GM19023 (cell line): ENCODE data around the gene HSD3B7.

Source experiments
- ATAC-seq: cut with Tn5 transposase; IDR thresholded peaks from one replicate; pipeline ENCODE4 v1.9.1; 2021; ENCODE audit warnings: mild to moderate bottlenecking, moderate library complexity; ENCODE audit not compliant: unreplicated experiment

HSD3B7 gene

DNA sequence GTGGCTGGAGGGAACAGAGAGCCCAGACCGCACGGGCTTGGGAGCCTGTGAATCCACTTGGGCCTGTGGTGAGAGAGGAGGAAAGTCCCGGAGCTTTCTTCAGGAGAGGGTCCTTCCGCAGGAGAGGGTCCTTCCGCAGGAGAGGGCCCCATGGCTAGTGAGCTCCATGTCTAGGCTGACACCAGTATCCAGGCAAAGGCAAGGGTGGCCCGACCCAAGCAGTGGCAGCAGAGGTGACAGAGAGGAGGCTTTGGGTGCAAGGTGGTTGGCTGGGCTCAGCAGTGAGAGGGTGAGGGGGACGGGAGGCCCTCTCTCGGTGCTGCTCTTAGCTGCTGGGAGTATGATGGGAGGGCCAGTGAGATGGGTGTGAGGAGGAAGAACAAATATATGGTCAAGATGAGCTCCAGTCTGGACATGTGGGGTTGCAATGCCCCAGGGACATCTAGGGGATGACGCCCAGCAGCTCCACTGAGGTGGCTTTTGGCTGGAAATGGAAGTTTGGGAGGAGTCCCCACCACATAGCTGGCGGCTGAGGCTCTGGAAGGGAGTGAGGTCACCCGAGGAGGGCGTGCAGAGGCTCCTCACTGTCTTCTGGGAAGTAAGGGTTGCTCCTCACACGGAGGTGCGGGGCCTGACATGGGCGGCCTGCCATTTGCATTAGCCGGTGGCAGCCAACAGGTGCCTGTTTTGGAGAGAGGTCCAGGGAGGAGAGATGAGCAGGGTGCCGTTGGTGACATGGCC, 2.3 kb upstream of the HSD3B7 start:
- ATAC-seq = no peak

DNA sequence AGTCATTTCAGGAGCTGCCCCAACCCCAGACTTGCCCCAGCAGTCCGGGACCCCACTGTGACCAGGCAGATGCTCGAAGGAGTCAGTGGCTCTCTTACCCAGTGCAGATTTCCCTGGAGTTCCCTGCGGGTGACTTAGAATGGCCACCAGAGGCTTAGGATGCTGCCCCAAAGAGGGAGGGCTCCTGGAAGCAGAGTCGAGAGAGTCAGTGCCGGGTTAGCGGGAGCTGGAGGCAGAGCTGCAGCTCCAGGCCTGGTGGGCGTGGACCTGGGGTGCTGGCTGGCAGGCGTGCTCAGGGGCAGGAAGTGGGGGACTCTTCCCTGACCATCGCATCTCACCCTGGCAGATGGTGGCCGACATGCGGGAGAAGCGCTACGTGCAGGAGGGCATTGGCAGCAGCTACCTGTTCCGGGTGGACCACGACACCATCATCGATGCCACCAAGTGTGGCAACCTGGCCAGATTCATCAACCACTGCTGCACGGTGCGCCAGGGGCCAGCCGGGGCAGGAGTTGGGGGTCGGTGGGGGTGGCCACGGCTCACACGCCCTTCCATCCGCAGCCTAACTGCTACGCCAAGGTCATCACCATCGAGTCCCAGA, 1.6 kb upstream of the HSD3B7 start:
- no peak for ATAC-seq

DNA sequence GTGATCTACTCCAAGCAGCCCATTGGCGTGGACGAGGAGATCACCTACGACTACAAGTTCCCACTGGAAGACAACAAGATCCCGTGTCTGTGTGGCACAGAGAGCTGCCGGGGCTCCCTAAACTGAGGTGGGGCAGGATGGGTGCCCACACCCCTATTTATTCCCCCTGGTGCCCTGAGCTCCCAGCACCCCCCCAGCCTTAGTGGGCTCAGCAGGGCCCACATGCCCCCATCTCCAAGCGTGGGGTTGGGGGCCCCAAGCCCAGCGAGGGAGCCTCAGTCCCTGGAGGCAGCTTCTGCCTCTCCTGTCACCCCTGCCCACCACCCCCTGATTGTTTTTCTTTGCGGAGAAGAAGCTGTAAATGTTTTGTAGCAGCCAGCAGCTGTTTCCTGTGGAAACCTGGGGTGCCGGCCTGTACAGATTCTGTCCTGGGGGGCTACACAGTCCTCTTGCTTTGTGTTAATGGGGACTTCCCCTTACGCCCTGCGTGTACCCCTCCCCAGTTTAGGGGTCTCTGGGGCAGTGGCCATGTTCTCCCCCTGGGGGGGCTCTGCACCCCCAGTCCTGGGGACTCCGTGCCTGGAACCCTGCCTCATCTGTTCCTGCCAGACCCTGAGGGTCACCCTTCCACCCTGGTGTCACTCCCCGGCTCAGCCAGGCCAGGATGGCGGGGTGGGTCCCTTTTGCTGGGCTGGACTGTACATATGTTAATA, 953 bp upstream of the HSD3B7 start:
- no peak for ATAC-seq

DNA sequence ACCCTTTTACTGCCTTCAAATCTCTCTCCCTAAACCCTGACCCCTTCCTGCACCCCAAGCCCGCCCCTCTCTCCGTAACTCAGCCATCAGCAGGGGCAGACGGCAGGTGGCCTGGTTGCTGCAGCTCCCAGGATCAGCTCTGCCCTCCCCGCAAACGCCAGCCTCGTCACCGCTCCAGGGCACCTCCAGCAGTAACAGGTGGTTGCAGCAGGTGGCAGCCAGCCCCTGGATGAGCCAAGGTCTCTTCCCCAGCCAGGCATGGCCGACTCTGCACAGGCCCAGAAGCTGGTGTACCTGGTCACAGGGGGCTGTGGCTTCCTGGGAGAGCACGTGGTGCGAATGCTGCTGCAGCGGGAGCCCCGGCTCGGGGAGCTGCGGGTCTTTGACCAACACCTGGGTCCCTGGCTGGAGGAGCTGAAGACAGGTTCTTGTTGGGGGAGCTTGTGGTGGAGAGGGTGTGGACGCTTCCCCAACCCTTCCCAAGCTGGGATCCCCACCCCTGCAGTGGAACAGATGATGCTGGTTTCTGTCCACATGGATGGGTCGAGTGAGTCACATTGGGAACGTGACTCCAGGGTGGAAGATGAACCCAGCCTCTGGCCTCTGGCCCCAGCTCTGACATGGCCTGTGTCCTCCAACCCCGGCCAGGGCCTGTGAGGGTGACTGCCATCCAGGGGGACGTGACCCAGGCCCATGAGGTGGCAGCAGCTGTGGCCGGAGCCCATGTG, 558 bp downstream of the HSD3B7 start:
- no peak for ATAC-seq

DNA sequence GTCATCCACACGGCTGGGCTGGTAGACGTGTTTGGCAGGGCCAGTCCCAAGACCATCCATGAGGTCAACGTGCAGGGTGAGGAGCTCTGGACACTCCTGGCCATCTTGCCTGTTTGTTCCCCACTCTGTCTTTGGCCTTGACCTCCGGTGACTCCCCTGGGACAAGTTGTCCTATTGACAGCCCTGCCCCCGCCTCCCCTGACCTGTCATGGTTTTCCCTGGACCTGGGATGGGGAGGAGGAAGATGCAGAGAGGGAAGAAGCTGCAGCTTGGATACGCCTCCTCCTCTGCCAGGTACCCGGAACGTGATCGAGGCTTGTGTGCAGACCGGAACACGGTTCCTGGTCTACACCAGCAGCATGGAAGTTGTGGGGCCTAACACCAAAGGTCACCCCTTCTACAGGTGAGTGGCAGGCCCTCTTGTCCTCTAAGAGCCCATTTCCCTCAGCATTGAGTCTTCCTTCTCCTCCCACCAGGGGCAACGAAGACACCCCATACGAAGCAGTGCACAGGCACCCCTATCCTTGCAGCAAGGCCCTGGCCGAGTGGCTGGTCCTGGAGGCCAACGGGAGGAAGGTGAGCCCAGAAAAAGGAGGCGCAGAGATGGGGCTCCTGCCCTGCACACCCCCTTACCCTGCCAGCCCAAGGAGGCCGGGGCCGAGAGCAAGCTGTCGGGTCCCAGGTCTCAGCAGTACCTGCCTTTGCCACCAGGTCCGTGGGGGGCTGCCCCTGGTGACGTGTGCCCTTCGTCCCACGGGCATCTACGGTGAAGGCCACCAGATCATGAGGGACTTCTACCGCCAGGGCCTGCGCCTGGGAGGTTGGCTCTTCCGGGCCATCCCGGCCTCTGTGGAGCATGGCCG, 1.4 kb downstream of the HSD3B7 start:
- no peak for ATAC-seq

DNA sequence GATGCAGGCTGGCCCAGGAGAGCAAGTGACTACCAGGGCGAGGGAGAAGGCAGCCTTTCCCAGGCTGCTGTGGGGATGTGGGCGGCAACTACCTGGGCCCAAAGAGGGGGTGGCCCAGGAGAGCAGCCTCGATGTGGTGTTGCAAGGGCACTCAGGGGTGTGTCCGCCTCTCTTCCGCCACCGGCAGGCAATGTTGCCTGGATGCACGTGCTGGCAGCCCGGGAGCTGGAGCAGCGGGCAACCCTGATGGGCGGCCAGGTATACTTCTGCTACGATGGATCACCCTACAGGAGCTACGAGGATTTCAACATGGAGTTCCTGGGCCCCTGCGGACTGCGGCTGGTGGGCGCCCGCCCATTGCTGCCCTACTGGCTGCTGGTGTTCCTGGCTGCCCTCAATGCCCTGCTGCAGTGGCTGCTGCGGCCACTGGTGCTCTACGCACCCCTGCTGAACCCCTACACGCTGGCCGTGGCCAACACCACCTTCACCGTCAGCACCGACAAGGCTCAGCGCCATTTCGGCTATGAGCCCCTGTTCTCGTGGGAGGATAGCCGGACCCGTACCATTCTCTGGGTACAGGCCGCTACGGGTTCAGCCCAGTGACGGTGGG, 2.7 kb downstream of the HSD3B7 start:
- no peak for ATAC-seq

DNA sequence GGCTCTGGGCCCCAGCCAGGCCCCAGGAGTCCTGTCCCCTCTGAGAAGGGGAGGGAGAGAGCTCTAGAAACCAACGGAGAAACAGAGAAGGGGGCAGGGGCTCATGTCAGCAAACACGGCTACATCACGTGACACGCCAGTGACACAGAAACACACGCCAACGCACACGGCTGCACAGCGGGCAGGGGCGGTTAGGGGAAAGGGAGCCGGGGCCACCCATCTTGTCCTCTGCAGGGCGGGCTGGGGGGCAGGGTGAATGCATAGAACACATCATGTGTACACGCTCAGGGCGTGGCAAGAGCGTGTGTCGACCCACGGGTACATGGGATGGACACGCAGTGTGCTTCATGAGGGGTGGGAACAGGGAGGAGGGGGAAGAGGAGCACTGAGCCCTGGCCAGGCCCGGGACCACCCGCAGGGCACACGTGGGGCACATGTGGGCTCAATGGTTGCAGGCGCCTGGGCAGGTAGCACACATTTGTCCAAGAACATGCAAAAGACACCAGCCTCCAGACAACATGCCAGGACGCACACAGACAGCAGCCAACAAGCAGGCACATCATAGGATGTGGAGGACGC, 4.6 kb downstream of the HSD3B7 start:
- ATAC-seq = no peak

DNA sequence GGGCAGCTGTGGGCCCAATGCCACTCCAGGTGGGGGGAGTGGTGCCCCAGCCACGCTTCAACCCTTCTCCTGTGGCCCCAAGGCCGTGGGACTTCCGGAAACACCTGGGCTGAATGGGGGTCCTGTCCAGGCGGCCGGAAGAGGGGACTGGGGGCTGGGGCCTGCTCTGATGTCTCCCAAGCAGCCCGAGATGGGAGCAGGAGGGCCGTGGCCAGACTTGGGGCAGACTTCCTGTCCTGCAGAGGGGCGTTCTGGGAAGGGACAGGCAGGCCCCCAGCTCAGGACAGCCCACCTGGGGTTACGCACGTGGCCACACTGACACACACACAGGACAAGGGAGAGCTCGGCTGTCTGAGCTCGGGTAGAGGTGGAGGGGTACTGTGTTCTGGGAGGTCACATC, 5.1 kb downstream of the HSD3B7 start:
- ATAC-seq = no peak

DNA sequence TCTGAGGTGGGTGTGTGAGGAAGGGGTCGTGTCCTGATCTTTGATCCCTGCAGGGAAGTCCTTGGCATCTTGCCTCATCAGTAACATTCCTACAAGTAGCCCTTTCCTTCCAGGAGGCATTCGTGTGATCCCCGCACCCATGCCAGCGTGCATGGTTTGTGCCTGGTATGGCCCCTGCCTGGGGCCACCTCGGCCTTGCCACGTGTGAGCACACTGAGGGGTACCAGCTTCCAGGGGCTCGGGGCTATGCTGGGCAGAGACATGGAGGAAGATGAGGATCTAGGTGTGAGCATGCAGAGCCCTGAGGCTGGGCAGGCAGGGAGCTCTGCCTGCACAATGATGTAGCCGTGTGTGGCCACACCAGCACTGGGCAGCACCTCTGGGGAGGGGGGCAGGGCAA, 6.0 kb downstream of the HSD3B7 start:
- ATAC-seq = no peak

DNA sequence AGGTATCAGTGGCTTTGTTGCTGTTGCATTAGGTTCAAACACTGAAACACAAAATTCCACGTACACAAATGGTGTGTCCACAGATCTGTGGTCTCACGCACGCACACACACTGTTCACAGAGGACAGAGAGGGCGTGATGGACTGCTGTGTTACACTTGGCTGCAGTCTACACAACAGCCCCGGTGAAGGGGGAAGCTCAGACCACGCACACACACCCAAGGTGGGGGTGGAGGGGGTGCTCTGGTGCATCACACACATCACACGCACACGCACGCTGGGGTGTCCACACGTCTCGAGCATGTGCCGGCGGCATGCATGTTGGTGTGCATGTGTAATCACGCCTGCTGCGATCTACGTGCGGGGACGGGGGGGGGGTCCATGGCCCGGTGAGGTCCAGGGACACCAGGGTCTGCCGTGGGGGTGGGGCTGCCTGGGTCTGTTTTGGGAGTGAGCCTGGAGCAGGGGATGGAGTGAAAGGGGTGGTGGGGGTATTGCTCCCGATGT, 7.3 kb downstream of the HSD3B7 start:
- no peak for ATAC-seq

DNA sequence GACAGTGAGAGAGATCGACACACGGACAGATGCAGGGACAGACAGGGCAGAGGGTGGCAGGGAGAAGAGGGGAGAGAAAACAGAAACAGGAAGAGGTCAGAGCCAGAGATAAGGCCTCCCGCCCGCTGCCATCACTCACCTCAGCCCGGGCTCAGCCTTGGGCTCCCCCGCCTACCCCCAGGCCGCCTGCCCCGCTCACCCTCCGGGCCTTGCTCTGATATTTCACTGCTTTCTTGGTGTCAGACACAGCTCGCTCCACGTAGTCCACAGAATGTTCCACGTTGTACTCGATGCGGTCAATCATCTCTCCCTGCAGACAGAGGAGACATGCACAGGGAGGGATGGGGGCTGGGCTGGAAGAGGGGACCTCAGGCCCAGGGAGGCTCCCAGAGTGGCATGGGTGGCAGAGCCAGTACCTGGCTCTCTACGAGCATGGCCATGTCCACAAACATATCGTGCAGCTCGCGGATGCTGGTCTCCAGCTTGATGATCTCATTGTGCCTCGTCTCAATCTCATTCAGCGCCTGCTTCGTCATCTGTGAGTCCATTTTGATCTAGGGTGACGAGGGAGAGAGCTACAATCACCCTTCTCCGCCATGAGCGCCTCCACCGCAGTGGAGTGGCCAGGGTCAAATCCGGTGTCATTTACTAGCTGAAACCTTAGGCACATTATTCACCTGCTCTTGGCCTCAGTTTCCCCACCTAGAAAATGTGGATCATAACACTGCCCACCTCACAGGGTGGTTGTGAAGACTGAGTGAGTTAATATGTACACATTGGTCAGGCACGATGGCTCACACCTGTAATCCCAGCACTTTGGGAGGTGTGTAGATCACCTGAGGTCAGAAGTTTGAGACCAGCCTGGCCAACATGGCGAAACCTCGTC, 8.2 kb downstream of the HSD3B7 start:
- ATAC-seq = no peak

DNA sequence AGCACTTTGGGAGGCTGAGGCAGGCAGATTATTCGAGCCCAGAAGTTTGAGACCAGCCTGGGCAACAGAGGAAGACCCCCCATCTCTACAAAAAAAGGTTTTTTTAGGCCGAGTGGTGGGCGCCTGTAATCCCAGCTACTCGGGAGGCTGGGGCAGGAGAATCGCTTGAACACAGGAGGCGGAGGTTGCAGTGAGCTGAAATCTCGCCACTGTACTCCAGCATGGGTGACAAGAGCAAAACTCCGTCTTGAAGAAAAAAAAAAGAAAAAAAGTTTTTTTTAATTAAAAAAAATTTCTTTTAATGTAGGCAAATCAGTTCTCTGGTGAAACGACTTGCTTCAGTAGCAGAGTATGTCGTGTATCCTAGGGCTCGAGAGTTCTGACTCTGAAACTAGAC, 10.9 kb downstream of the HSD3B7 start:
- no peak for ATAC-seq

DNA sequence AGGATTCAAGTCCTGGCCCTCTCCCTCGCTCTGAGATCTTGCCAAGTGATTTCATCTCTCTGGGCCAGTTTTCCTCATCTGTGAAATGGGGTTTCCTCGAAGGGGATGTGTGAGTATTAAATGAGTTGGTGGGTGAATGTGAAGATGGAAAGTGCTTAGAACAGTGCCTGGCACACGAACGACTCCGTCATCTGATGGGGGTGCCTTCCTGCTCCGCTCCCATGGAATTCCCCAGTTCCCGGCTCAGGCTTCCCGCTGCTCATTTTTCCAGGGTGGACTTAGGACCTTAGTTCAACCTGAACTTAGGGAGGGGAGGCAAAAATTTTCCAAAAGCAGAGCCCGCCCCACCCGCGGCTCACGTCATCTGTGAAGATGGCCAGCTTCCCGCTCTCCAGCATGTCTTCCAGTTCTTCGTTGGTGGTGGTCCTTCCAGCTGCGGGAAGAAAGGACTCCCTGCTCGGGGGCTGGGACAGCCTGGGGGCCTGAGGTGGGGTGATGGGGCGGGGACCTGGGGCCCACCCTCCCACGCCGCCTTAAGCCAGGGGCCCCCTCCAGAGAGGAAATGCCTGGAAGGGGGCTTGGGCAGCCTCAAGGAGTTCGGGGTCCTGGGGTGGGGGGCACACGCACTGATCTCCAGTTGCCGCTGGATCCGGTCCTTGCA, 11.4 kb downstream of the HSD3B7 start:
- no peak for ATAC-seq

DNA sequence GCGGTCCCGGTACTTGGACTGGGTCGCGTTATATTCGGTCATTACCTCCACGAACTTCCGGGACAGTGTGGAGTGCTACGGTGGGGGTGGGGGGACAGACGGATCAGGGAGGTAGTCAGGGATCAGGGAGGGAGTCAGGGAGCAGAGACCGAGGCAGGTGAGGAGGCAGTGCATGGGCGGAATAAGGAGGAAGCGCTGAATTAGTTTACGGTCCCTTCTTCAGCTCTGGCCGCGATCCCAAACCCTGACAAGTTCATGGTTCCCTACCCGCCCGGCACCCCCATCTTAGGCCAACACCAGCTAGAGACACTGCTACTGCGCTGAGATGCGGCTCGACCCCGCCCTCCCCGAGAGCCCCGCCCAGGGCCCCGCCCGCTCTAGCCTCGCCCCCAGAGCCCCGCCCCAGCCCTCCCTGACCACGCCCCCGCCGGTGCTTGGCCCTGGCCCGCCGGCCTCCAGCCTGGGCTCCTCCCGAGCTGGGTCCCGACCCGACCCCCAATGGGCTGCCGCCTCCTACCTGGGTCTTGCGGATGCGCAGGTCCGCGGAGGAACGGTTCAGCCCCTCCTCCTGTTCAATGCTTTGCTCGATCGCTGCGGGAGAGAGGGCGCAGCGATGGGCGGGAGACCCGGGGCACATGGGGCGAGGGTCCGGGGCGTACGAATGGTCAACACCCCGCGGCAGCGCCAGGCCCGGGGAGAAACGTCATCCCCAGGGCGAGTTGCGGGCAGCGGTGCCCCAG, 12.1 kb downstream of the HSD3B7 start:
- peak; percentile 77 for ATAC-seq

DNA sequence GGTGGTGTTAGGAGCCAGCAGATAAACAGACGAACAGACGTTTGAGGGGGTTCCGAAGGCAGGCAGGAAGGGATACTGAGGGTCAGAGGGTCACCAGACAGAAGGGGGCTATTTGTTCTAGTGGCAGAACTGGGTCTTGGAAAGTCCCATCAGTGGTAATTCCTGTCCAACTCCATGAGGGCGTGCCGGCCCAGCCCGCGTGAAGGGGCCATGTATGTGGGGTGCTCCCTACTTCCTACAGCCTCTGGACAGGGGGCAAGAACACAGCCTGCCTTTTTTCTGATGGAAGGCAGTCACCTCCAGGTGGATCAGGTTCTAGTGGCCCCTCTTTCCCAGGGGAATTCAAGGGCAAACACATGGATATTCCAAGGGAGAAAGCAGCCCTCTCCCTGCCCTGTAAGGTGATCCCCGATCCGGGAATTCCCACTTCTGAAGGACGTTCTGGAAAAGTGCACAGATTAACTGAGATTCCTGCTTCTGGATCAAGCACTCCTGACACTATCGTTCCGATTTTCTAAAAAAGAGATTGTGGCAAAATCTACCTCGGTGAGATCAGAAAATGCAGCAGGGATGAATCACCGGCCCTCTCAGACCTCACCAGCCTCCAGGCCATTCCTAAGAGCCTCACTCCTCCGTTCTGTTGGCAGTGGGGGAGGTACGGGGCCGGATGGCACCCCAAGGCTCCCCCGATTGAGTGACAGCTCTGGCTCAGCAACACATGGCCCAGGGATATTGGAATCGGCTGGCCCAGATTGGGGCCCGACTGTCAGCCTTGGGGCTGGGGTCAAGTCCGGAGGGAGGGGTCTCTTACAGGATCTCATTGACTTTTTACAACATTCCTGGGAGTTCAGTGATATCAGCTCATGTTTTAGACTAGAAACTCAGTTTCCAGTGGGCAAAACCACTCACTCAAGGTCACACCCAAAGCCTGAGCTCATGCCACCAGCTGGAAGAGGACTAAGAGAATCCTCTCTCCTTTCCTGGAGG, 13.0 kb downstream of the HSD3B7 start:
- ATAC-seq = no peak
